Keratinocyte (primary cell): ENCODE data around the gene RHOT1. TPM values are rescaled to one million over a fixed set of nuclear protein-coding genes. Genes with fewer than 3 reads are reported as not detected.
"Not testable (repeated sequence)": the region's sequence is repeated elsewhere in the genome, so short reads cannot be mapped to it uniquely, and the experiment has no call there.

Experiments
- DNase-seq: peaks from one replicate; pipeline ENCODE4 v3.0.0-alpha.2; 2011; ENCODE audit warnings: low read depth, missing footprints, low spot score
- FAIRE-seq: peaks from 2 replicates; lab custom pipeline; 2011; peaks lifted over from hg19 to GRCh38; lab: Jason Lieb, UNC
- H2AFZ ChIP-seq: 2 replicates; pipeline ENCODE4 v1.6.0; 2012; ENCODE audit warnings: low read length, control low read depth, inconsistent platforms; ENCODE audit not compliant: control insufficient read depth
- H3K27ac ChIP-seq: 2 replicates; pipeline ENCODE4 v1.5.1; 2011; ENCODE audit warnings: low read length; ENCODE audit not compliant: control insufficient read depth, insufficient read depth
- H3K27me3 ChIP-seq: 3 replicates; pipeline ENCODE4 v1.6.0; 2011; ENCODE audit warnings: low read length; ENCODE audit not compliant: control insufficient read depth, insufficient read depth; ENCODE audit errors: extremely low read depth
- H3K36me3 ChIP-seq, 2 experiments: 2 replicates in 1 of 2; 3 replicates in 1 of 2; pipeline ENCODE4 v1.5.1; 2011; ENCODE audit warnings: low read length in 2 of 2, mild to moderate bottlenecking in 1 of 2; ENCODE audit not compliant: control insufficient read depth in 2 of 2, insufficient read depth in 2 of 2; ENCODE audit errors: extremely low read depth in 1 of 2
- H3K4me1 ChIP-seq: 3 replicates; pipeline ENCODE4 v1.5.1; 2011; ENCODE audit warnings: low read length; ENCODE audit not compliant: control insufficient read depth, insufficient read depth; ENCODE audit errors: extremely low read depth
- H3K4me2 ChIP-seq: 3 replicates; pipeline ENCODE4 v1.6.0; 2011; ENCODE audit warnings: low read depth, low read length; ENCODE audit not compliant: control insufficient read depth, insufficient read depth; ENCODE audit errors: extremely low read depth
- H3K4me3 ChIP-seq, 3 experiments: fragments of 200-600 bp in 1 of 3; sonication (generic) in 1 of 3; 2 replicates in 2 of 3; 3 replicates in 1 of 3; pipeline ENCODE4 v1.5.1; 2011 to 2016; ENCODE audit warnings: low read length in 3 of 3, mild to moderate bottlenecking in 3 of 3, control low read depth in 2 of 3, inconsistent platforms in 1 of 3, low read depth in 1 of 3, mixed read lengths in 1 of 3, mixed run types in 1 of 3, moderate library complexity in 1 of 3; ENCODE audit not compliant: control insufficient read depth in 2 of 3, insufficient read depth in 2 of 3; ENCODE audit errors: extremely low read depth in 1 of 3
- H3K79me2 ChIP-seq: 2 replicates; pipeline ENCODE4 v1.6.0; 2012; ENCODE audit warnings: low read length; ENCODE audit not compliant: control insufficient read depth, insufficient read depth
- H3K9ac ChIP-seq: 3 replicates; pipeline ENCODE4 v1.6.0; 2011; ENCODE audit warnings: low read length; ENCODE audit not compliant: control insufficient read depth, insufficient read depth; ENCODE audit errors: extremely low read depth
- H3K9me1 ChIP-seq: 3 replicates; pipeline ENCODE4 v1.6.0; 2011; ENCODE audit warnings: low read length; ENCODE audit not compliant: control insufficient read depth, insufficient read depth; ENCODE audit errors: extremely low read depth
- H3K9me3 ChIP-seq: 2 replicates; pipeline ENCODE4 v1.5.1; 2012; ENCODE audit warnings: low read depth, low read length; ENCODE audit not compliant: control insufficient read depth
- H4K20me1 ChIP-seq: 3 replicates; pipeline ENCODE4 v1.6.0; 2011; ENCODE audit warnings: low read length; ENCODE audit not compliant: control insufficient read depth, insufficient read depth; ENCODE audit errors: extremely low read depth
- EZH2 ChIP-seq: IDR thresholded peaks from one replicate; pipeline ENCODE4 v1.6.1; 2012; ENCODE audit warnings: inconsistent platforms, mild to moderate bottlenecking, low read length, moderate library complexity
- dilution Hi-C: fragments of 300-500 bp; cut with MboI; formaldehyde crosslinking; loops from one replicate; pipeline ENCODE4 v1.7.0; 2020; ENCODE audit warnings: low sequenced_read_pairs; ENCODE audit not compliant: extremely low pct_ligation_motif_present
- polyA plus RNA-seq, 5 experiments: library from polyadenylated mRNA; depleted of rRNA in 3 of 5; stranded (reverse) in 3 of 5; stranded (forward) in 1 of 5; unstranded in 1 of 5; fragments of >200 nt; gene quantifications; 1 replicate in 1 of 5; 2 replicates in 3 of 5; 3 replicates in 1 of 5; pipeline versions ENCODE4 v1.2.1 to v1.2.3, GENCODE V29; 2011 to 2012; ENCODE audit warnings: missing spikeins in 2 of 5, low read depth in 1 of 5, low replicate concordance in 1 of 5
- TF ChIP-seq, protein P1 (sequence below), 3 experiments: IDR thresholded peaks in 1 of 3; conservative IDR thresholded peaks in 1 of 3; optimal IDR thresholded peaks in 1 of 3; 2 replicates in 2 of 3; 3 replicates in 1 of 3; pipeline versions ENCODE3 to v1.5.1; 2011; ENCODE audit warnings: low read length in 3 of 3, mild to moderate bottlenecking in 3 of 3, moderate library complexity in 2 of 3, control low read depth in 1 of 3, inconsistent platforms in 1 of 3; ENCODE audit not compliant: insufficient read depth in 2 of 3; ENCODE audit errors: extremely low read depth in 1 of 3

RHOT1 gene
- polyA plus RNA-seq, 1 donor (not counting 4 experiments of a cell fraction or from before 2014, with no cell fraction given), result 50.4 TPM

DNA sequence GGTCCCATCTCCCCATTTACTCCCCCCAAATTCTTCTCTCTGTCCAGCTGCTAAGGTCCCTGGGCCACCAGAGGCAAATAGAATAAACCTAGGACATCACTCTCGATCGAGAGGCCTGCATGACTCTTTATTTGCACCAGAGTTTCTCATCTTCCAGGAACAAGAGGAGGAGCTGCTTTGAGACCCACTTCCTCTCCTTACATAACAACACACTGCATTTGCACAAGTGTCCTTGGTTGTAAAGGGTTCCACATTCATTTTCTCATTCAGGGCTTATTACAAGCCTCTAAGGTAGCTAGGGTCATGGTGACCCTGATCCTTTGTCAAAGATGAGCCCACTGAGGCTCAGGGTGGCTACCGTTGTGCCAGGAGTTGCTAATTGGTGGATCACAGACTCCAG, 38.1 kb upstream of the RHOT1 start:
- H3K36me3 ChIP-seq, result no peaks in the 10 kb centered on the region
- no peak for FAIRE-seq
- dilution Hi-C loops, result no loop called here

DNA sequence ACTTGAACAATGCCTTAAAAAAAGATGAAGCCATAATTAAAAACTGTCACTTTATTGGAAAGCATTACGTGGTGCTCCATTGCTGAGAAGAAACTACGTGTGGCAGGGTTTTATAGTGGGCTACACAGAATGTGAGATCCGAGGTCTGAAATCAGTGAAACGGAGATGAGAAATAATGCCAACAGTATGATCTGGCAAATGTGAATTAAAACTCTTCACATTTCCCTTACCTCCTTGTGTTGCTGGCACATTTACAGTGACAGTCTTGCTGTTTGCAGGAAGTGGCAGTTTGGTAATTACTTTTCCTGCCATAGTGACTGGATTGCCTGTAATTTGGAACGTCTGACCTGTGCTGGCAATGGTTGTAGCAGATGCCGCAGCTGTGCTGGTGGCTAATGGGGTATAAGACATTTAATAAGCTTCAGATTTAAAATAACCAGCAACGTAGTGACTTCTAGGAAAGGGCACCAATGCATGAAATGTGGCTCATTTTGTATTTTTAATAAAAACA, 35.8 kb upstream of the RHOT1 start:
- H3K79me2 ChIP-seq, H3K9ac ChIP-seq, DNase-seq, H3K36me3 ChIP-seq, H3K9me1 ChIP-seq, dilution Hi-C loops, H3K27me3 ChIP-seq, H3K4me1 ChIP-seq, H3K4me3 ChIP-seq, H3K27ac ChIP-seq, H3K9me3 ChIP-seq, H4K20me1 ChIP-seq: not testable (repeated sequence)
- Histone ChIP-seq H2AFZ (peak overlapping the region; percentile 63), H3K4me2 (peak overlapping the region; percentile 19)
- FAIRE-seq, result peak; percentile 84

More for the DNA sequence above, 38.1 kb upstream of the RHOT1 start:
- H3K27me3 ChIP-seq, result no peaks in the 10 kb centered on the region
- H2AFZ ChIP-seq, result no peak overlapping the region
- no peaks in the 10 kb centered on the region for H4K20me1 ChIP-seq
- H3K4me3 ChIP-seq, result no peak overlapping the region
- H3K4me2 ChIP-seq, result no peak overlapping the region
- no peak overlapping the region for H3K27ac ChIP-seq
- H3K4me1 ChIP-seq, result peaks cover 3% of the 10 kb centered on the region
- H3K9me3 ChIP-seq, result no peaks in the 10 kb centered on the region
- no peaks in the 10 kb centered on the region for H3K79me2 ChIP-seq
- DNase-seq, result no peak
- no peak overlapping the region for H3K9ac ChIP-seq
- TF ChIP-seq, protein P1, sequence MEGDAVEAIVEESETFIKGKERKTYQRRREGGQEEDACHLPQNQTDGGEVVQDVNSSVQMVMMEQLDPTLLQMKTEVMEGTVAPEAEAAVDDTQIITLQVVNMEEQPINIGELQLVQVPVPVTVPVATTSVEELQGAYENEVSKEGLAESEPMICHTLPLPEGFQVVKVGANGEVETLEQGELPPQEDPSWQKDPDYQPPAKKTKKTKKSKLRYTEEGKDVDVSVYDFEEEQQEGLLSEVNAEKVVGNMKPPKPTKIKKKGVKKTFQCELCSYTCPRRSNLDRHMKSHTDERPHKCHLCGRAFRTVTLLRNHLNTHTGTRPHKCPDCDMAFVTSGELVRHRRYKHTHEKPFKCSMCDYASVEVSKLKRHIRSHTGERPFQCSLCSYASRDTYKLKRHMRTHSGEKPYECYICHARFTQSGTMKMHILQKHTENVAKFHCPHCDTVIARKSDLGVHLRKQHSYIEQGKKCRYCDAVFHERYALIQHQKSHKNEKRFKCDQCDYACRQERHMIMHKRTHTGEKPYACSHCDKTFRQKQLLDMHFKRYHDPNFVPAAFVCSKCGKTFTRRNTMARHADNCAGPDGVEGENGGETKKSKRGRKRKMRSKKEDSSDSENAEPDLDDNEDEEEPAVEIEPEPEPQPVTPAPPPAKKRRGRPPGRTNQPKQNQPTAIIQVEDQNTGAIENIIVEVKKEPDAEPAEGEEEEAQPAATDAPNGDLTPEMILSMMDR (optimal IDR thresholded peaks at IDR 0.05 in 1 of 3, IDR thresholded peaks at IDR 0.05 in 1 of 3, conservative IDR thresholded peaks at IDR 0.05 in 1 of 3; ENCODE audit: extremely low read depth in 1 of 3, insufficient read depth in 2 of 3, low read length in 3 of 3), result no peak
- TF ChIP-seq EZH2, result no peak
- H3K9me1 ChIP-seq, result no peaks in the 10 kb centered on the region

DNA sequence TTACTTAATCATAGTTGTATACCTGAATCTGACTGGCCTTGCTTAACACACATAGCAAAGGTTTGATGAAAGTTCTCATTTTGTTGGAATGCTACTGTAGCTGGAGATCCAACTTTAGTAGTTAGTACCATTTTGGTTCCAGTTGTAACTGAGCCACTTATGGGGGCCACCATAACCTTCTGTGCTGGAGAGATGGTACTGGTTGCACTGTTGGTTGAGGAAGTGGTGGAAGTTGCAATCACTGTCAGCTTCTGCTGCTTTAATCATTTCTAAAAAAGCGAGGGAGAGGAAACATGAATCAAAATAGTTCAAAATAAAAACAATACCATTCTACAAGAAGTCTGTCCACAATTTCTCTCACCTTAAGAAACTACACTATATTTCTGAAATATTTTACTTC, 35.1 kb upstream of the RHOT1 start:
- H3K9me1 ChIP-seq, H3K4me2 ChIP-seq, H3K4me1 ChIP-seq, FAIRE-seq, dilution Hi-C loops, H3K27me3 ChIP-seq, H3K9me3 ChIP-seq, H3K27ac ChIP-seq, DNase-seq, H3K36me3 ChIP-seq, H3K79me2 ChIP-seq, H3K9ac ChIP-seq, H4K20me1 ChIP-seq, H3K4me3 ChIP-seq: not testable (repeated sequence)
- peak overlapping the region; percentile 49 for H2AFZ ChIP-seq
